ENCODE measurements around the gene CHCHD4. TPM values are rescaled to one million over a fixed set of nuclear protein-coding genes. Genes with fewer than 3 reads are reported as not detected.

CHCHD4 gene
- total RNA-seq, 4 donors from 2014 or later, result 4.2 to 17.8 (median 16.3) TPM

DNA sequence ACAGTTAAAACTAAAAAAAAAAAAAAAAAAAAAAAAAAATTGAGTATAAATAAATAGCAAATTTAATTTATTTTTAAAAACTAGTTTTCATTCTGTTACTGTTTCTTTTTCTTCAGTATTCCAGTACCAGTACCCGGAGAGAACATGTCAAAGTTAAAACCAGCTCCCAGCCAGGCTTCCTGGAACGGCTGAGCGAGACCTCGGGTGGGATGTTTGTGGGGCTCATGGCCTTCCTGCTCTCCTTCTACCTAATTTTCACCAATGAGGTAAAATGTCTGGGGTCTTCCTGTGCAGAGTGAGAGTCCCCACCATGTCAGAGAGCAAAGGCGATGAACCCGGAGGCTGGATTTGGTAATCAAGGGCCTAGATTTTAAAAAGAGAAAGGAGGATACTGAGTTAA, 4.6 kb upstream of the CHCHD4 start:
- Histone ChIP-seq H3K4me3 (no peak overlapping the region), H3K27me3 (no peaks in the 10 kb centered on the region), H3K9me3 (no peaks in the 10 kb centered on the region), H3K36me3 (peaks cover 45 to 76% (median 52%) of the 10 kb centered on the region in 3 donors), H3K27ac (no peak overlapping the region), H3K4me1 (peaks cover 12 to 42% (median 19%) of the 10 kb centered on the region in 3 donors)
- no peak for TF ChIP-seq POLR2A (IDR thresholded peaks at IDR 0.05)
- intact Hi-C loops (cut with DNase I), result no loop called here
- DNase-seq, result no peak
- 95% methylated on average over 6 of the region's 6 CpGs for WGBS, 2 donors

DNA sequence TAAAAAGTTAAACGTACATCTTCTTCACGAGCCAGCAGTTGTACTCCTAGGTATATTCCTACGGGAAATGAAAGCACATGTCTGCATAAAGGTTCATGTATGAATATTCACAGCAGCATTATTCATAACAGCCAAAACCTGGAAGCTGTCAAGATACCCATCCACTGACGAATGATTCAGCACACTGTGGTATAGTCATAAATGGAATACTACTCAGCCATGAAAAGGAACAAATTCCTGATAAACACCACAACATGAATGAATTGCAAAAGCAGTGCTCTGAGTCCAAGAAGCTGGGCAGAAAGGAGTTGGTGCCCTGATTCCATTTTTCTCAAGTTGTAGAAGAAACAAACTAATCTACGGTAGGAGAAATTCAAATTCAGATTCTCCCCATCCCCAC, 4.1 kb upstream of the CHCHD4 start:
- no peaks in the 10 kb centered on the region for H3K9me3 ChIP-seq
- H3K4me3 ChIP-seq, result no peak overlapping the region
- H3K27ac ChIP-seq, result peak overlapping the region in 1 of 4 donors; percentile 40
- H3K36me3 ChIP-seq, result peaks cover 39 to 70% (median 47%) of the 10 kb centered on the region in 3 donors
- H3K27me3 ChIP-seq, result no peaks in the 10 kb centered on the region
- no peak for DNase-seq
- intact Hi-C loops (cut with DNase I), result no loop called here
- TF ChIP-seq POLR2A (IDR thresholded peaks at IDR 0.05), result no peak
- TF ChIP-seq, protein P1, sequence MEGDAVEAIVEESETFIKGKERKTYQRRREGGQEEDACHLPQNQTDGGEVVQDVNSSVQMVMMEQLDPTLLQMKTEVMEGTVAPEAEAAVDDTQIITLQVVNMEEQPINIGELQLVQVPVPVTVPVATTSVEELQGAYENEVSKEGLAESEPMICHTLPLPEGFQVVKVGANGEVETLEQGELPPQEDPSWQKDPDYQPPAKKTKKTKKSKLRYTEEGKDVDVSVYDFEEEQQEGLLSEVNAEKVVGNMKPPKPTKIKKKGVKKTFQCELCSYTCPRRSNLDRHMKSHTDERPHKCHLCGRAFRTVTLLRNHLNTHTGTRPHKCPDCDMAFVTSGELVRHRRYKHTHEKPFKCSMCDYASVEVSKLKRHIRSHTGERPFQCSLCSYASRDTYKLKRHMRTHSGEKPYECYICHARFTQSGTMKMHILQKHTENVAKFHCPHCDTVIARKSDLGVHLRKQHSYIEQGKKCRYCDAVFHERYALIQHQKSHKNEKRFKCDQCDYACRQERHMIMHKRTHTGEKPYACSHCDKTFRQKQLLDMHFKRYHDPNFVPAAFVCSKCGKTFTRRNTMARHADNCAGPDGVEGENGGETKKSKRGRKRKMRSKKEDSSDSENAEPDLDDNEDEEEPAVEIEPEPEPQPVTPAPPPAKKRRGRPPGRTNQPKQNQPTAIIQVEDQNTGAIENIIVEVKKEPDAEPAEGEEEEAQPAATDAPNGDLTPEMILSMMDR (IDR thresholded peaks at IDR 0.05), result no peak
- peaks cover 14 to 46% (median 21%) of the 10 kb centered on the region in 3 donors for H3K4me1 ChIP-seq
- 84 to 96% methylated on average over 4 to 5 of the region's 5 CpGs for whole genome bisulfite sequencing, 2 donors

GRCh38 chr3:14127516-14128161, 3.0 kb upstream of the CHCHD4 start:
- Histone ChIP-seq H3K4me3 (no peak overlapping the region), H3K4me1 (peaks cover 24 to 57% (median 32%) of the 10 kb centered on the region in 3 donors), H3K27me3 (no peaks in the 10 kb centered on the region), H3K9me3 (no peaks in the 10 kb centered on the region), H3K36me3 (peaks cover 28 to 59% (median 41%) of the 10 kb centered on the region in 3 donors), H3K27ac (peak overlapping the region; percentile 94 to 99 (median 97))
- no peak for DNase-seq
- 85 to 89% methylated on average over 9 to 11 of the region's 12 CpGs for WGBS, 2 donors
- TF ChIP-seq, protein P1 (IDR thresholded peaks at IDR 0.05), result no peak
- no peak for TF ChIP-seq POLR2A (IDR thresholded peaks at IDR 0.05)
- intact Hi-C loops (cut with DNase I), result no loop called here

GRCh38 chr3:14126887-14127505, 2.3 kb upstream of the CHCHD4 start:
- peak overlapping the region in 3 of 4 donors; percentile 77 to 89 (median 89) for H3K4me3 ChIP-seq
- 57 to 70% methylated on average over 5 of the region's 5 CpGs for WGBS, 2 donors
- peaks cover 22 to 54% (median 35%) of the 10 kb centered on the region in 3 donors for H3K36me3 ChIP-seq
- H3K27me3 ChIP-seq, result no peaks in the 10 kb centered on the region
- intact Hi-C loops (cut with DNase I), result no loop called here
- no peaks in the 10 kb centered on the region for H3K9me3 ChIP-seq
- H3K4me1 ChIP-seq, result peaks cover 26 to 63% (median 34%) of the 10 kb centered on the region in 3 donors
- no peak for DNase-seq
- TF ChIP-seq POLR2A (IDR thresholded peaks at IDR 0.05), result no peak
- TF ChIP-seq, protein P1 (IDR thresholded peaks at IDR 0.05), result no peak
- H3K27ac ChIP-seq, result peak overlapping the region; percentile 94 to 99 (median 97)

DNA sequence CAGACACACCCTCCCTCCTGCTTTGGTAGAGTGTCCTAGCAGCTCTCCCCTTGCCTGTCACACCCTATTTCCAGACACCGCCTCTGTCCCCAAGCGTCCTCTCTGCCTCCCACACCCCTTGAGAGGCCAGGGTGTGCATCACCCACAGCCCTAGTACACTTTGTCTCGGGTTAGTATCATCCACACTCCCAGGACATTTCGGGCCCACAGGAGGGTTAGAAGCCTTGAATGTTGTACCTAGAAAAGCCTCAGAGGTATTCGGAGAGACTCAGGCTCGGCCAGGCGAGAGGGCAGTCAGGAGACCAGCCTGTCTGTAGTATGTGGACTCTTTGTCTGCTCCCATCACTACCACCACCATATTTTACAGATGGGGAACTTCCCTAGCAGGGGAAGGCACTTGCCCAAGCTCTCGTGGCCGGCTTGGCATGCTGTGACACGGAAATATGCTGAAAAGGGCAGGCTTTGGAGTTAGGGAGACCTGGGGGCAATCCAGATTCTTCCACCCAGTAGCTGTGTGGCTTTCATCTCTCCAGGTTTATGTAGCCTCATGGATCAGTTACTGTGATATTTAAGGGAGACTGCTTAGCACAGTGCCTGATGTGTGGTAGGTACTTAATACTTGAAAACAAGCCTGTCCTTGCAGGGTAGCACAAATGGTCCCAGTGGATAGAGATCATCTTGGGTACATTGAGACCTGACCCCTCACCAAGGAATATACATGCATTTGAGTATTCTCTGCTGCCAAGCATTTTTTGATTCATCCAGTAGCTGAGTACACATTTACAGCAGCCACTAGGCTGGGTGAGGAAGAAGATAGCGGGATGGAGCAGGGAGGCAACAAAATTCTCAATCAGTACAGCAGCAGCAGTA, 1.6 kb upstream of the CHCHD4 start:
- DNase-seq, result no peak
- TF ChIP-seq POLR2A (IDR thresholded peaks at IDR 0.05), result no peak
- TF ChIP-seq, protein P1 (IDR thresholded peaks at IDR 0.05), result no peak
- H3K36me3 ChIP-seq, result peaks cover 15 to 54% (median 28%) of the 10 kb centered on the region in 3 donors
- peaks cover 26 to 69% (median 34%) of the 10 kb centered on the region in 3 donors for H3K4me1 ChIP-seq
- 34 to 42% methylated on average over 6 to 11 of the region's 11 CpGs for WGBS, 2 donors
- H3K9me3 ChIP-seq, result no peaks in the 10 kb centered on the region
- H3K27ac ChIP-seq, result peak overlapping the region; percentile 94 to 99 (median 97)
- H3K4me3 ChIP-seq, result peak overlapping the region; percentile 77 to 89 (median 87)
- no peaks in the 10 kb centered on the region for H3K27me3 ChIP-seq
- intact Hi-C loops (cut with DNase I), result no loop called here

Measured in esophagus squamous epithelium (tissue), 5 donors.